K562 treated with DMSO at 1 percent for 12 hours (cell line): ENCODE measurements around the gene DPM1. TPM values are rescaled to one million over a fixed set of nuclear protein-coding genes. Genes with fewer than 3 reads are reported as not detected.

Source experiments
- total RNA-seq: library from RNA; unstranded; fragments of 300-600 nt; gene quantifications from 2 replicates; pipeline ENCODE4 v1.2.3, GENCODE V29; 2022; ENCODE audit not compliant: insufficient read depth

The DPM1 gene
- 43.6 and 62.0 TPM in 2 replicates for total RNA-seq

GRCh38 chr20:50957798-50958614 lies at the start of gene DPM1:
Gene DPM1 (minus strand): TSS chr20:50958532. CDS start chr20:50958523, 9 bp downstream.

DNA sequence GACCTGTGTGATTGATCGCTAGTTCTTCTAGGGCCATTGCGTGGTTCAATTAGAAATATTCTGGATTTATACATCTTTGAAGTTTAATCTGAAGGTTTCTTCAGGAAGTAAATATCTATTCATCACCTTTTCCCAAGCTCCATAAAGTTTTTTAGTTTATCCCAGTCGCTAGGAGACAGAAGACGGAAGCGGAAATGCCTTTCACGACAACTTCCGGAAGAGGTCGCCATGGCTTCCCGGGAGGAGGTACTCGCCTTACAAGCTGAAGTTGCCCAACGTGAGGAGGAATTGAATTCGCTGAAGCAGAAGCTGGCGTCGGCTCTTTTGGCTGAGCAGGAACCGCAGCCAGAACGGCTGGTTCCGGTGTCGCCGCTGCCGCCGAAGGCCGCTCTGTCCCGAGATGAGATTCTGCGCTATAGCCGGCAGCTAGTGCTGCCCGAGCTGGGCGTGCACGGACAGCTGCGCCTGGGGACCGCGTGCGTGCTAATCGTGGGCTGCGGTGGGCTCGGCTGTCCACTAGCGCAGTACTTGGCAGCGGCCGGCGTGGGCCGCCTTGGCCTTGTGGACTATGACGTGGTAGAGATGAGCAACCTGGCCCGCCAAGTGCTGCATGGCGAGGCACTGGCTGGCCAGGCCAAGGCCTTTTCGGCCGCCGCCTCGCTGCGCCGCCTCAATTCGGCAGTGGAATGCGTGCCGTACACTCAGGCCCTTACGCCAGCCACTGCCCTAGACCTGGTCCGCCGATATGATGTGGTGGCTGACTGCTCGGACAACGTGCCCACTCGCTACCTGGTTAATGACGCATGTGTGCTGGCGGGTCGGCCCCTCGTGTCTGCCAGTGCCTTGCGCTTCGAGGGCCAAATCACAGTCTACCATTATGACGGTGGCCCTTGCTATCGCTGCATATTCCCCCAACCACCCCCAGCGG lies 547 bp upstream of the DPM1 start, which contains the start of gene MOCS3:
TSS of gene MOCS3 (plus strand) at position 204 of the 928 bp plus-strand sequence. CDS start at position 229, 25 bp downstream.

DNA sequence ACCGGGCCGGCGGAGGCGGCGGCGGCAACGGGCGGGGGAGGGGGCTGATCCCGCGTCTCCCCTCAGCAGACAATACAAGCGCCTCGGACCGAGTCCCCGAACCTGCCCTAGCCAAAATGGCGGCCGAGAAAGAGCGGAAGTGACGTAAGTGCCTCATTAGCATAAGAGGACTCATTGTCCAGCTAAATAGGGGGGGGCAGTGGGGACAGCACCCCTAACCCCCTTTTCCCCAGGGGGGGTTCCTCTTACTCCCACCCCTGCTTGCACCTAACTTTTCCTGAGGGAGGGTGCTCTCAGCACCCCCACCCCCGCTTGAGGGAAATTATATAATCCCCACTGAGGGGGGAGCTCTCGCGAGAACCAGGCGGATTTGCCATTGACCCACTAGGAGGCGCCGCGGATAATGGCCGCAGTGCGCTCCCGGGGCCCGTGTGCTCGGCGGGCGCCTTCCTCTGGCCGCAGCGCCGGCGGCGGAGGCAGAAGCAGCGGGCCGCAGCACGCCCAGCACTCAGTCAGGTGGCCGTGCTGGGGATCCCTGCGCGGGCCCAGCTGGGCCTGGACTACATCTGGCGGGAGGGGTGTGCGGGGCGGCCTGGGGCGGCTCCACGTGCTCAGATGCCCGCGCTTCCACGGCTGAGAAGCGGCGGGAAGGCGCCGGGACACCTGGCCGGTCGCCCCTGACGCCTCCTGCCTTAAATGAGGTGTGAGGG lies 26.9 kb downstream of the DPM1 start, which contains the start of gene ADNP:
TSS of gene ADNP (minus strand) at position 132 of the 710 bp plus-strand sequence. CDS start 27,441 bp downstream, outside the sequence.

Other genes with a start within 250 kb of the DPM1 start
- 1.1 and 3.2 TPM in 2 replicates for gene PARD6B, start 227.0 kb downstream of the DPM1 start, total RNA-seq
- 0.17 TPM in 1 of 2 replicates, not detected in the other for gene BCAS4, start 163.5 kb downstream of the DPM1 start, total RNA-seq
- gene ADNP, start 27.1 kb downstream of the DPM1 start, total RNA-seq, result 17.4 and 47.1 TPM in 2 replicates
- 3.3 and 5.4 TPM in 2 replicates for gene MOCS3, start 286 bp upstream of the DPM1 start, total RNA-seq
- gene KCNG1, start 64.6 kb upstream of the DPM1 start, total RNA-seq, result 17.2 and 19.1 TPM in 2 replicates